Left renal cortex interstitium (tissue), 4 donors: Measurements from ENCODE around the gene LRRC75B. TPM values are rescaled to one million over a fixed set of nuclear protein-coding genes. Genes with fewer than 3 reads are reported as not detected.

Source experiments
- DNase-seq, 4 donors: peaks; one replicate each; pipeline ENCODE4 v3.0.0-alpha.2; 2013; ENCODE audit warnings: low read depth in 4 of 4, low spot score in 2 of 4, missing footprints in 1 of 4
- polyA plus RNA-seq, 4 donors: library from polyadenylated mRNA; unstranded; fragments of 120-200 nt; gene quantifications; one replicate each; pipeline ENCODE4 v1.2.1, GENCODE V29; 2013; ENCODE audit not compliant: insufficient read length in 4 of 4

LRRC75B gene
- polyA plus RNA-seq, 4 donors: 28.0 to 44.8 (median 39.2) TPM

DNA sequence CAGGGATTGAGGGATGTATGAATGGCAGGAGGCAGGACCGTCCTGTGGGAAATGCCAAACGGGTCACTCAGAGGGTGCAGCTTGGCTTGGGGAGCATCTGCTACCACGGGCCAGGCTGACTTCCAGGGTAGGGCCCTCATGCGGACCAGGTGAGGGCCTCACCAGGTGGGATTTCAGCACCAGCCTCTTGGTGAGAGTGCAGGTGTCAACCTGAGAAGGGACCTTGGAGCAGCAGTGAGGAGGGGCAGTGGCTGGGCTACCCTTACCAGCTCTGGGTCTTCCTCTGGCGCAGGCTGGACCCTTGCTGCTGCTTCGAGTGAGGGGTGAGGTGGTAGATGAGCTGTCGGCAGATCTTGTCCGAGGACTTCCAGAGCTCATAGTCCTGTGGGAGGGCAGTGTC is 4.9 kb downstream of the LRRC75B start:
- DNase-seq: no peak

DNA sequence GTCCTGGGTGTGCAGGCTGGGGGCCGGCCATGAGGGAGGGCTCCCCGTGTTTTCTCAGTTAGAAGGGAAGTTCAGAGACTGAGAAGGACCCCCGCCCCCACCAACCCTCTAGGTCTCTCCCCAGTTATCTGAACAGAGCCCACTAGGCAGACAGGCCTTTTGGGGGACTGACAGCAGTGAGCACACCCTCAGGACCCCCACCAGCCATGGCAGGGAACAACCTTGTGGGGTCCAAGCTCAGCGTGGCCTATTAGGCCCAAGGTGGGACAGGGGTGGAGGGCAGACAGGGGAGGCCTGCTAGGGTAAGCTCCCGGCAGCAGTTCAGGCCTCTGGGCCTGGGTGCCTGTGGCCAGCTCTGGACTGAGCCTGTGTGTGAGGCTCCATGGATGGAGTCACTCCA is 5.6 kb downstream of the LRRC75B start:
- no peak for DNase-seq

DNA sequence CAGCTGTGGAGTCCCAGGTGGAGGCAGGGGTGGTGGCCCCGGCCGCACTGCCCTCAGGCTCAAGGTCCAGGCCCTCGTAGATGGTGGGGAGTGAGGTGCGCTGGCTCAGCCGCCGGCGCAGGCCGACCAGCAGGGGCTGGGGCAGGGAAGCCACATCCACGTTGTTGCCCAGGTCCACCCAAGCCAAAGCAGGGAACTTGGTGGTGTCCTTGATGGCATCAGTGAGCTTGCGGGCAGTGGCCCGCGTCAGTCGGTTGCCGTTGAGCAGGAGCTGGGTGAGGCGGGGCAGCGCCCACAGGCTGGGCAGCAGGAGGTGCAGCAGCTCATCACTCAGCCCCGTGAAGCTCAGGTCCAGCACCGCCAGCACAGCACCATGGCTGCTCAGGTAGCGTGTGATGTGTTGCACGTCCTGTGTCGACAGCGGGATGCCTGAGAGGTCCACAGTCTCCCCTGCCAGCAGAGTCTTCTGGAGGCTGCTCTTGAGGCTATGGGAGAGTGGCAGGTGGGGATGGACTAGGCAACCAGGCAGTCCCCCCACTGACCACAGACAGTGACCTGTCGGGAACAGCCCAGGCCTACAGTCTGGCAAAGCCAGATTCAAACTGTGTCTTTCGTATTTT is 6.8 kb downstream of the LRRC75B start:
- no peak for DNase-seq

DNA sequence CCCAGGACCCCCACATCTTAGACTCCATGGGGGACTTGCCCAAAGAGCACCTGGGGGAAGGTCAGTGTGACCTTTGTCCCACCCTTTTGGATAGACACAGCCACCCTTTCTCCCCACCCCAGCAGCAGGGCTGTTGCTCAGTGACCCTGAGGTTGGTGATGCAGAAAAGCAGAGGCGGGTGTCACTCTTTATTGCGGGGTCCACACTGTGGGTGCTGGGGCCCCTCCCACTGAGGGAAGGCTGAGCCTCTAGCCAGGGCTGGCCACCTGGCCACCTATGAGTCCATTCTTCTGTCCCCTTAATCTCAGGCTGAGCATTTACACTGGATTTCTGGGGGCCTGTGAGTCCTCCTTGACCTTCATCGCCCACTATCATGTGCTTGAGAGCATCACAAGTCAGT is 7.4 kb downstream of the LRRC75B start:
- no peak for DNase-seq

DNA sequence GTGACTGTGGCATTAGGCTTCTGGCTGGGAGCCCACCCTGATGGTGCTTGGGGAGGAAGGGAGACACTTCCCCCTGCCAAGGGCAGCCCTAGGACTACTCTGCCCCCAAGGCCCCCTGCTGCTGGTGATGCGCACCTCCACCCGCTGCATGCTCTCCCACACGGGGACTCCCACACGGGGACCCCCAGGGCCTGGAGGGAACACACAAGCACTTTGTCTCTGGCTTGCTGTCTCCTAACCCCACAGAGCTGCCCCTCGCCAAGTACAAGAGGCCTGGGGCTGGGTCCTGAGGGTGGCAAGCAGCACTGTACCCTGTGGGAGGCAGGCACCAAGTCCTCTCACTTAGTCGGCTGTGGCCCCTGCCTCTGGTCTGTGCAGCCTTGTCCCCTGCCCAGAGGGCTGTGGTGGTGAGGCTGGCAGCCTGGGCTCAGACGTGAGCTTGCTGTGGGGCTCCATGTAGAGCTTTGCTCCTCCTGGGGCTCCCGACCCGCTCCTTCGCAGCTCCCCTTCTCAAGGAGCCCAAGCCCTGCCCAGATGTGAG is 7.9 kb downstream of the LRRC75B start:
- DNase-seq: no peak

DNA sequence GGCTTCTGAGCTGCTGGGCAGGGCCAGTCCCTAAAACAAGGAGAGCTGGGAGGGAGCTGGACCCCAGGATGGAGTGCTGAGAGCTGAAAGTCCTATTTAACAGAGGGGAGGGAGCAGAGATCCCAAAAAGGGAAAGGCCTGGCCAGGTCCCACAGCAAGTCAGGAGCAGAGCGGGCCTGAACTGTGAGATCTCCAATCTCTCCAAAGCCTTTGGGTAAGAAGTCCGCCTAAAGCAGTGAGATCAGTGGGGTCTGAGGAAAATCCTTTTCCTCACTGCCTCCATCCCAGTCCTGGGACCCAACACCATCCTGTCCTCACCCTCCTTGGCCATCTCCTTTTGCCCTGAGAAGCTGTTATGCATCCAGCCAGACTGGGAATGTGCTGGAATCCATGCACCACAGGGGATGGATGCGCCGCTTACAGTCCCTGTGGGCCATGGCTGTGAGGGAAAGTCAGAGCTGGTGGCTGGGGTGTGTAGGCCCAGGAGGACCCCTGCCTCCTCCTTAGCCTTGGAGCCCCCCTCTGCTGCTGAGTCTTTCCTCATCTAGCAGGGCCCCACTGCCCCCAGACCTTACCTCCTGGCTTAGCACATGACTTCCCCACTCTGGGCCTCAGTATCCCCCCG is 8.6 kb downstream of the LRRC75B start:
- DNase-seq: no peak

DNA sequence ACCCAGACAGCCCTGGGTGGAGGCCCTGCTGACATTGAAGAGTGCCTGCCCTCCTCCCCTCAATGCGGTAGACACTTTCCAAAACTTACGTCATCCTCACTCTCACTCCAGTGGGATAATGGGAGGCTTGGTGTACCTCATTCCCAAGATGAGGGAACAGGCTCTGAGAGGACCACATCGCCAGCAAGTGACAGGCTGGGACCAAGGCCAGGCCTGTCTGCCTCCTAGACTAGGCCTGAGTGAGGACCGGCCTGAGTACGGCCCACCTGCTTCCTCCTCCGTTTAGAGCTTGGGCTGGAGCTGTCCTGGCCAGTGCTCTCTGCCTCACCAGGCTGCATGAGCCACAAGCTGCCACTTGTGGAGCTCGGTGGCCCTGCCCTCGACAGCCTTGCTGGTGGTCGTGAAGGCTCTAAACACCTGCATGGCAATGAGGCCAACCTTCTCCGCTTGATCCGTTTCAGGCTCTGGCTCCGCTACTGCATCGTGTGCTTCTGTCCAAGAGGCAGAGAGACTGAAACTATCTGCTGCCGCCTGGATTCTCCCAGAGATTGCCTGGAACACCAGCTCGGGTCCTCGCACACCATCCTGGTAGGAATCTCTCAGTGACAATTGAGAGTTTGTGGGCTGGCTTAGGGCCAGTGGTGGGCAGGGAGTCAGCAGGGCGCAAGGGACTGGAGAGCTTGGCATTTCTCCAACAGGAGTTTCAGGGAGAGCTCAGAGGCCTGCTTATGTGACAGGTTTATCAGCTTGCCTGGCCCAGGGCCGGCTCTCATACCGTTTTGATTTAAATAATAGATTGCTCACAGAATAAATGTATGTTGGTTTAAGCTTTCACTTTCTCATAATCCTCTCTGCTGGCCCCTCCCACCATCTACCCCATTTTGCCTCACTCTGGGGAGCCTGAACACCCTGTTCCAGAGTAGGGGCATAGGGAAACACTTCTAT is 9.4 kb downstream of the LRRC75B start:
- no peak for DNase-seq

DNA sequence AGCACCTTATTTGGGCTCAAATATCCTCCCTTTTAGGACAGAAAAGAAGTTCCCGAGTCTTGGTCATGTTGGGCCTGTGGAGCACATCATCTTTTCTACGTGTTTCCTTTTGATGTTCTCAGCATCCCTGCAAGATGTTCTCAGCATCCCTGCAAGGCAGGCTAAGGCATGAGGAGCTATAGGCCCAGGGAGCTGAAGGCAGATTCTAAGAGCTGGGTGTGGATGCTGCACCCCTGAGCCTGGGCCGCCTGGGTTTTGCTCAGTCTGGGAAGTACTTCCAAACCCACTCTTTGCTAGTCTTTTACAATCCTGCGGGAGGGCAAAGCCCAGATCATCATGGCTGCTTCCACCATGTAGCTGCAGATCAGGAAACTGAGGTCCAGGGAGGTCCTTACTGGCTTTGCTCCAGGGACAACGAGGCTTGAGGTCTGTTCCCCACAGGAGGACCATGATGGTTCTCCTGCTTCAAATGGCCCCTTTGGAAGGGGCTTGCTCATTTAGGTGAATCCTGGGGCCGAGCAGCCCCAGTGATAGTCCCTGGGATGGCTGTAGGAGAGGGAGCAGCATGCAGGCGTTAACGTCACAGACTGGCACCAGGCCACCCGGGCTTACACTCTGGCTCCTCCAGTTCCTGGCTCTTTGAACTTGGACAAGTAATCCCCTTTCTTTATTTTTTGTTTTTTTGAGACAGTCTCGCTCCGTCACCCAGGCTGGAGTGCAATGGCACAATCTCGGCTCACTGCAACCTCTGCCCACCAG is 10.6 kb downstream of the LRRC75B start:
- DNase-seq: no peak

DNA sequence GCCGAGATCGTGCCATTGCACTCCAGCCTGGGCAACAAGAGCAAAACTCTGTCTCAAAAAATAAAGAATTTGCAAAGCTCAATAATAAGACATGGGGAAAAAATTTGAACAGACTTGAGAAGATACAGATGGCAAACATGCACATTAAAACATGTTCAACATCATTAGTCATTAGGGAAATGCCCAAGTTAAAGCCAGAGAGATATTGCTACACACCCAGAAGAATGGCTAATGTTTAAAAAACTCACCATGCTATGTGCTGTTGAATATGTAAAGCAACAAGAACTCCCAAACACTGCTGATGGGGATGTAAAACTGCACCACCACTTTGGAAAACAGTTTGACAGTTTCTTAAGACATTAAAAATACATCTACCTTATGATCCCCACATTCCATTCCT is 12.6 kb downstream of the LRRC75B start:
- DNase-seq: no peak

DNA sequence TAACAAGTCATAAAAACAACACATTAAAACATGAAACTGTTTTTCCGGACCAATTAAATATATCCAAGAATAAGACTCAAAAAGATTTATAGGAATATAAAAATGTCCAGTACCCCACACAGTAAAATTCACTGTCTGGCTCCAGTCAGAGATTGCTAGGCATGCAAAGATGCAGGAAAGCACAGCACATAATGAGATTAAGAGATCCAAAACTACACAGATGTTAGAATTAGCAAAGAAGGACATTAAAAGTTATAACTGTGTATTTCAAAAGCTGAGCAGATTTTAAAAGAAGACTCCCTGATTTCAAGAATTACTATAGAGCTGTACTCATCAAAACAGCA is 13.6 kb downstream of the LRRC75B start:
- no peak for DNase-seq

DNA sequence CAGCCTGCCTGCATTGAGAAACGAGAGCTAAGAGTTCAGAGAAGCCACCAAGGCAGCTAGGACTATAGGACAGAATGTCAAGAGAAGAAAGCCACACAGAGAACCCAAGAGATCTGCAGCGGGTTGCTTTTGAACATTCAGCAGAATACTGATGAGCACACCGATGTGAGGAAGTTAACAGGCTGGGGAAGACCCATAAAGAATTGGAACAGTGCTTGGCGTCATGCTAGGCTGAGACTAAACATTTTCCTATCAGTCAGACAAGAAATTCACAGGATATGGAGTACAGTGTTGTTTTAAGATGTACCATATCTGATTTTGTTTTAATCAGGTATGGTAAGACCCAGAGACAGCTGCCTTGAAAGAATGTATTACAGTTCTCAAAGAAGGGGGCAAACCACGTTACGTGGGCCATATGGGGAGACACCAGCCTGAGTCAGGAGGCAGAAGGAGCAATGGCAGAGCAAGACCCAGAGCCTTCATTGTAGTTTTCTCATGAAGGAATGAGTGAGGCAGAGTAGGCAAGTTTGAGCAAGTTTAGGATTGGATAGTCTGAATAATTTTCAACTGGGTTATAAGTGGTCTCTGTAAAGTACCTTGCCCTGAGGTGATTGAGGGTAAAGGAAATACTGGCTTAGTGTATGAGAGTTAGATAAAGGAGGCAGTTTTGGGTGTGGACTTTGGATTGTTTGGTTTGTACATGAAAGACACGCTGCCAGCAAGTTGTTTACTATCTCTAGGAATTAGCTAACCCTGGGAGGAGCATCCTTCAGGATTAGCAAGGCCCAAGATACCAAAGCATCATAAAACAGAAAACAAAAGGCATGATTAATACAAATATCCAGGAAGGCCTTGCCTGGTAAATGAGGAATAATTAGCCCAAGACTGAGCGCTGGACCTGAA is 14.3 kb downstream of the LRRC75B start:
- no peak for DNase-seq

DNA sequence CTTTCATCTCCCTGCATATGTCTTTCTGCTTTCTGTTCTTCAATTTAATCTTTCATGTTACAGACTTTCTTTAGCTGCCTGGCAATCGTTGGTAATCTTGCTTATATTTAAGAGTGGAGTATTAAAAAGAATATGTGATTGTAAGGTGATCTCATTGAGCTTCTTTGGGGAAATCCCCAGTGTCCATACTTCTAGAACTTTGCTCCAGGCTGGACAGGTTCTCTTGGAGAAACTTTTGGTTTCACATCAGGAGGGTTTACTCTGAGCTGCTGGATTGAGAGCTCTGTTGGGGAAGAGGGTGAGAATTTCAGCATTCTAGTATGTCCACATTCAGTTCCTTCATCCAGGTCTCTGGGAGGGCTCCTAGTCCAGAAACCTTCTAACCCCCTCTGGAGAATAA is 16.1 kb downstream of the LRRC75B start:
- DNase-seq: no peak

DNA sequence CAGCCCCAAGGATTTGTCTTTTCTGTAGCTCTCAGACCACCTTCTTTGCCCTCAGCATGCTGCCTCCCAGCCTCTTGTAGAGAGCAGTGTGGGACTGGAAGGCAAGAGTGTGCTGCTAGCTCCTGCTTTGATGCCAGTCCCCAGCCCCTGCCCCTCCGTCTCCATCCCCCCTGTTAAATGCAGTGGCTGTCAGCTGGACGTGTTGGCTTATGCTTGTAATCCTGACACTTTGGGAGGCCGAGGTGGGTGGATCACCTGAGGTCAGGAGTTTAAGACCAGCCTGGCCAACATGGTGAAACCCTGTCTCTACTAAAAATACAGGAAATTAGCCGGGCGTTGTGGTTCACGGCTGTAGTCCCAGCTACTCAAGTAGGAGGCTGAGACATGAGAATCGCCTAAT is 21.6 kb downstream of the LRRC75B start:
- DNase-seq: no peak

DNA sequence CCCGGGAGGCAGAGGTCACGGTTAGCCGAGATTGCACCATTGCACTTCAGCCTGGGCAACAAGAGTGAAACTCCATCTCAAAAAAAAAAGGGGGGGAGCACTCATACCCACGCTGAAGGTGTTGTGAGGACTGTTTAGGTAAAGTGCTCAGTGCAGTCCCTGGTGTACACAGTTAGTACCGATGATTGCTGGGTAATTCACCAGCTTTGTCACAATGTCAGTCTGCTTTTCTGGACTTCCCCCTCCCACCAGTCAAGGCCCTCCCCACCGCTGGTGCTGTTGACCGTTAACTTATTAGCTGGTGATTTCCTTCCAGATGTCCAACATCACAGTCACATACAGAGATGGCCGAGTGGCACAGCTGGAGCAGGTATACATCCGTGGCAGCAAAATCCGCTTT is 25.2 kb downstream of the LRRC75B start:
- no peak for DNase-seq

DNA sequence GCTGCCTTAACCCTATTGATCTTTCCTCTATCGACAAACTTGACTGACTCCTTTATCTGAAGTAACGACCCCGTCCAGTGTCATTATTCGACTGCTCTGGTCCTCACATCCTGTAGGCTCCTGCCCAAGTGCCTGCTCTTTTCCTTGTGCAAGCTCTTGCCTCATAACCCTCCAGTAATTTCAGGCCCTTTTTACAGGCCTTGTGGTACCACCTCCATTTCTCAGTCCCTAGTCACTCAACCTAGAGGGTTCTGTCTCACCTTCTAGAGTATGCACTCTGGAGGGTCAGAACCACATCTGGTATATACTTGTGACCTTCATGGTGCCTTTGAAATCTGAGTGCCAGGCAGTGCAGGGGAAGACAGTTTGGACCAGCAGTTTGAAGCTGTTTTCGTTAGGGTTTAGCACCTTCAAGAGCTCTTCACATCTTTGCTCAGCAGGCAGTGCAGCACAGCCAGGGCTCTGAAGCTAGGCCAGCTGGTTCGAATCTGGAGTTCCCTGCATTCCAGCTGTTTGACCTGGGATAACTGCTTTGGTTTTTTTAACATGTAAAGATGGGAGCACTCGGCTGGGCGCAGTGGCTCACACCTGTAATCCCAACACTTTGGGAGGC is 25.9 kb downstream of the LRRC75B start:
- no peak for DNase-seq

DNA sequence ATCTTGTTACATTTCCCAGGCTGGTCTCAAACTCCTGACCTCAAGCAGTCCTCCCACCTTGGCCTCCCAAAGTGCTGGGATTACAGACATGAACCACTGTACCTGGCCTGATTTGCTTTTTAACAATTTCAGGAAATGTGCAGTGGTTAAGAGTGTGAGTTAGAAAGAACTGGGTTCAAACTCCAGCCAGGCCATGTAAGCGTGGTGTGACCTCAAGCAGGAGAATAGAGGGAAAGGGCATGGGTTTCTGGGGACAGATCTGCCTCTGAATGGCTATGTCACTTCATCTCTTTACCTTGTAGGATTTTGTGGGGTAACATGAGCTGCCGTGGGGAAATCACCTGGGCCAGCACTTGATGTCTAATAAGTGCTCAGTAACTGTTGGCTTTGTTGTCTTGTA is 27.8 kb downstream of the LRRC75B start:
- DNase-seq: no peak

DNA sequence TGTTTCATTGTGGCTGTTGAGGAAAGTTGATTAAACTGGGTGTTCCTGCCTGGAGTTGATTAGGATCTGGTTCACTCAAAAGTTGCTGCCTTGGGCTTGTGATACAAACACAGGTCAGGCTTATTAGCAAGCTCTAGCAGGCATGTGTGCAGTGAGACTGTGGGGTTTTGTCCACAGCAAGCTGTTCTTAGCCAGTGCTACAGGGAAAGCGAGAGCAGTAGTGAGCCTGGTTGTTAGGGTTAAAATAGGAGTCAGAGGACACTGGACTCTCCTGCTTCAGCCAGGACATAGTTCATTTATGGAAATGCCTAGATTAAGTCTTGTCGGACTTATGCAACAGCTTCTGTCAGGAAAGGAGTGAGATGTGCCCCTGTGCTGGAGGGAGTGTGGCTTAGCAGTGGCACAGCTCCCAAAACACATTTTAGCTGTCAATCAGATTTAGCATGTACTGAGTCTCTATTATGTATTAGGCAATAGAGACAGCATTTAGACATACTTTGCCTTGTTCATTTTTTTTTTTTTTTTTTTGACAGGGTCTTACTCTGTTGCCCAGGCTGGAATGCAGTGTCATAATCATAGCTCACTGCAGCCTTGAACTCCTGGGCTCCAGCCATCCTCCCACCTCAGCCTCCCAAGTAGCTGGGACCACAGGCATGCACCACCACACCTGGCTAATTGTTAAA is 28.4 kb downstream of the LRRC75B start:
- DNase-seq: no peak

DNA sequence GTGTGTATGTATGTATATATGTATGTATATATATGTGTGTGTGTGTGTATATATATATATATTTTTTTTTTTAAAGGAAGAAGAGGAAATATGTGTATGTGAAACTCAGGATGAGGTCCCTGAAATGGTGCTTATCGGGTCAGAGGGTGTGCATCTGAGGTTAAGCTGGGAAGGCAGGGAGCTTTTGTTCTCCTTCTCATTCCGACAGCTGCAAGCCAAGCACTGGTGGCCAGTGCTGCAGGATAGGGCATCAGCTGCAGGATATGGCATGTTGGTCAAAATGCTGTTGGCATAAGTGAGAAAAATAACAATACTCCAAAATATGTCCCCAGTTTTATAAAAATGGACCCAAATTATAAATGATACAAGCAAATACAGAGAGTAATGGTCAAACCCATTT is 29.6 kb downstream of the LRRC75B start:
- DNase-seq: no peak

DNA sequence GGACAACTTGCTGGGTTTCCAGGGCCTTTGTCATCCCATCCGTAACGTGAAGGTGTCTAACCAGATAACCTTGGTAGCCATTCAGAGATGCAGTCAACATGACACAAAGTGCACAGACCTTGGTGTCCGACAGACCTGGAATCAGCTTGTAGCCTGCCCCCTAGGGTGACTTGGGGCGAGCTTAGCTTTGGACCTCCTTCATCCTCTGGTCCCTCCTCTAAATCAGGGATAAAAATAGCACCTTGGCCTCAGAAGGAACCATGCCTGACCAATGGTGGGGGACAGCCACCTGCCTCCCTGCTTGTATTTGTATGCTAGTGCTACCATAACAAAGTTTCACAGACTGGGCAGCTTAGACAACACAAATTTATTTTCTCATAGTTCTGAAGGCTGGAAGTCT is 33.4 kb downstream of the LRRC75B start:
- no peak for DNase-seq
